Neural progenitor cell (in vitro differentiated cells): ENCODE measurements around the gene LRRC47. TPM values are rescaled to one million over a fixed set of nuclear protein-coding genes. Genes with fewer than 3 reads are reported as not detected.

Experiments used
- DNase-seq: peaks from one replicate; pipeline ENCODE4 v3.0.0-alpha.2; 2016; ENCODE audit warnings: low spot score
- H2AFZ ChIP-seq: fragments of 200-600 bp; sonication (generic); replicated peaks from 2 replicates; pipeline ENCODE4 v1.6.1; 2016; ENCODE audit warnings: antibody characterized with exemption
- H3F3A ChIP-seq: fragments of 200-600 bp; sonication (generic); 2 replicates; pipeline ENCODE4 v1.6.1; 2016; ENCODE audit warnings: antibody characterized with exemption, low read depth
- H3K27ac ChIP-seq: fragments of 200-600 bp; sonication (generic); 2 replicates; pipeline ENCODE4 v1.5.1; 2016; ENCODE audit warnings: mild to moderate bottlenecking
- H3K27me3 ChIP-seq: fragments of 200-600 bp; sonication (generic); 2 replicates; pipeline ENCODE4 v1.6.1; 2016; ENCODE audit warnings: mild to moderate bottlenecking, moderate library complexity
- H3K36me3 ChIP-seq: fragments of 200-600 bp; sonication (generic); 2 replicates; pipeline ENCODE4 v1.5.1; 2016
- H3K4me1 ChIP-seq: fragments of 200-600 bp; sonication (generic); 2 replicates; pipeline ENCODE4 v1.6.1; 2016; ENCODE audit warnings: mixed run types
- H3K4me2 ChIP-seq: fragments of 200-600 bp; sonication (generic); 2 replicates; pipeline ENCODE4 v1.6.1; 2016
- H3K4me3 ChIP-seq: fragments of 200-600 bp; sonication (generic); 2 replicates; pipeline ENCODE4 v1.5.1; 2016
- H3K79me2 ChIP-seq: fragments of 200-600 bp; sonication (generic); 2 replicates; pipeline ENCODE4 v1.6.1; 2016; ENCODE audit warnings: low read depth
- H3K9ac ChIP-seq: fragments of 200-600 bp; sonication (generic); 2 replicates; pipeline ENCODE4 v1.6.1; 2016
- H3K9me3 ChIP-seq: fragments of 200-600 bp; sonication (generic); 2 replicates; pipeline ENCODE4 v1.5.1; 2016; ENCODE audit warnings: low read depth
- H4K20me1 ChIP-seq: fragments of 200-600 bp; sonication (generic); 2 replicates; pipeline ENCODE4 v1.6.1; 2016; ENCODE audit warnings: low read depth
- H3K27ac Mint-ChIP-seq: 3 replicates; pipeline ENCODE4 v1.8.0; 2021; ENCODE audit warnings: mixed read lengths
- H3K27me3 Mint-ChIP-seq: 2 replicates; pipeline ENCODE4 v1.8.0; 2022; ENCODE audit warnings: low read depth, mild to moderate bottlenecking, inconsistent platforms, moderate library complexity, mixed read lengths; ENCODE audit not compliant: insufficient read depth
- H3K36me3 Mint-ChIP-seq: 3 replicates; pipeline ENCODE4 v1.8.0; 2021; ENCODE audit warnings: mixed read lengths
- H3K4me1 Mint-ChIP-seq: 3 replicates; pipeline ENCODE4 v1.8.0; 2021; ENCODE audit warnings: mixed read lengths
- H3K4me3 Mint-ChIP-seq: 3 replicates; pipeline ENCODE4 v1.8.0; 2021; ENCODE audit warnings: mild to moderate bottlenecking, moderate library complexity, mixed read lengths
- H3K9me3 Mint-ChIP-seq: 3 replicates; pipeline ENCODE4 v1.8.0; 2020; ENCODE audit warnings: mixed read lengths
- EZH2 ChIP-seq: fragments of 200-600 bp; sonication (generic); IDR thresholded peaks from 2 replicates; pipeline ENCODE4 v1.6.1; 2017; ENCODE audit warnings: antibody characterized with exemption, mild to moderate bottlenecking, moderate library complexity
- EZH2phosphoT487 ChIP-seq: fragments of 200-600 bp; sonication (generic); IDR thresholded peaks from 2 replicates; pipeline ENCODE4 v1.6.1; 2017; ENCODE audit warnings: antibody characterized with exemption
- total RNA-seq: library from RNA; depleted of rRNA; stranded (reverse); fragments of >200 nt; gene quantifications from 2 replicates; pipeline ENCODE4 v1.2.3, GENCODE V29; 2015; ENCODE audit warnings: low replicate concordance
- TF ChIP-seq, protein P1 (sequence below): fragments of 200-600 bp; sonication (generic); IDR thresholded peaks from 2 replicates; pipeline ENCODE4 v1.5.1; 2017; ENCODE audit warnings: antibody characterized with exemption, mild to moderate bottlenecking

Gene LRRC47
- total RNA-seq, 1 donor from 2014 or later: 51.0 TPM

DNA sequence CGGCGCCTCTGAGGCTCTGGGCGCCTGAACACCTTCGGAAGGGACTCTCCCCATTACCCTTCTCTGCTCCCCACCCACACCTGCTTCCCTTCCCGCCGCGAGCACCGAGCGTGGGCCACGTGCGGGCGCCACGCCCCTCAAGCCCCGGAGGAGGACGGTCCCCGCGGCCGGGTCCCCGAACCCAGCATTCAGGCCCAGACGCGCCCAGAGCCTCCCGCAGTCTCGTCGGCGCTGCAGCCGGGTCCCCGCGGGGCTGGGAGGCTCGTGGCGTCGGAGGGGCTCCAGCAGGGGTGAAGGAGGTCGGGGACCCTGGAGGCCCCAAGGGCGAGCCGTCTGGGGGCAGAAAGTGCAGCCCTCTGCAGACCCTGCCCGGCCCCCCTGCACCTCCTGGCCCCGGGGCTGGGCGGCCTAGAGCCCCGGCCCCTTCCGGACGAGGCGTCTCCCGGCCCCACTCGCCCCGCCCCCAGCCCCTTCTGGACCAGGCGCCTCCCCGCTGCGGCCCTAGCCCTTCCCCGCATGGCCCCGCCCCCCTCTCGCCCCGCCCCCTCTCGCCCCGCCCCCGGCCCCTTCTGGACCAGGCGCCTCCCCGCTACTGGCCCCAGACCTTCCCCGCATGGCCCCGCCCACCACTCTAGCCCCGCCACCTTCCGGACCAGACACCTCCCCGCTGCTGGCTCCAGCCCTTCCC, 24.1 kb downstream of the LRRC47 start:
- Mint-ChIP-seq H3K27ac (no peak overlapping the region), H3K4me1 (peaks cover 29% of the 10 kb centered on the region), H3K9me3 (peaks cover 5% of the 10 kb centered on the region), H3K4me3 (peak overlapping the region; percentile 76), H3K36me3 (no peaks in the 10 kb centered on the region), H3K27me3 (peaks cover 11% of the 10 kb centered on the region)
- Histone ChIP-seq H3K27me3 (peaks cover 23% of the 10 kb centered on the region), H3K36me3 (no peaks in the 10 kb centered on the region), H2AFZ (peak overlapping the region; percentile 83), H3K79me2 (no peaks in the 10 kb centered on the region), H3K9ac (no peak overlapping the region), H3K4me2 (peak overlapping the region; percentile 89), H3F3A (peaks cover 5% of the 10 kb centered on the region), H3K4me3 (peak overlapping the region; percentile 69), H3K9me3 (no peaks in the 10 kb centered on the region), H4K20me1 (peaks cover 4% of the 10 kb centered on the region), H3K4me1 (peaks cover 14% of the 10 kb centered on the region), H3K27ac (no peak overlapping the region)
- peak; percentile 97 for DNase-seq
- TF ChIP-seq EZH2 (peak; percentile 31), EZH2phosphoT487 (no peak)
- TF ChIP-seq, protein P1, sequence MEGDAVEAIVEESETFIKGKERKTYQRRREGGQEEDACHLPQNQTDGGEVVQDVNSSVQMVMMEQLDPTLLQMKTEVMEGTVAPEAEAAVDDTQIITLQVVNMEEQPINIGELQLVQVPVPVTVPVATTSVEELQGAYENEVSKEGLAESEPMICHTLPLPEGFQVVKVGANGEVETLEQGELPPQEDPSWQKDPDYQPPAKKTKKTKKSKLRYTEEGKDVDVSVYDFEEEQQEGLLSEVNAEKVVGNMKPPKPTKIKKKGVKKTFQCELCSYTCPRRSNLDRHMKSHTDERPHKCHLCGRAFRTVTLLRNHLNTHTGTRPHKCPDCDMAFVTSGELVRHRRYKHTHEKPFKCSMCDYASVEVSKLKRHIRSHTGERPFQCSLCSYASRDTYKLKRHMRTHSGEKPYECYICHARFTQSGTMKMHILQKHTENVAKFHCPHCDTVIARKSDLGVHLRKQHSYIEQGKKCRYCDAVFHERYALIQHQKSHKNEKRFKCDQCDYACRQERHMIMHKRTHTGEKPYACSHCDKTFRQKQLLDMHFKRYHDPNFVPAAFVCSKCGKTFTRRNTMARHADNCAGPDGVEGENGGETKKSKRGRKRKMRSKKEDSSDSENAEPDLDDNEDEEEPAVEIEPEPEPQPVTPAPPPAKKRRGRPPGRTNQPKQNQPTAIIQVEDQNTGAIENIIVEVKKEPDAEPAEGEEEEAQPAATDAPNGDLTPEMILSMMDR: no peak

DNA sequence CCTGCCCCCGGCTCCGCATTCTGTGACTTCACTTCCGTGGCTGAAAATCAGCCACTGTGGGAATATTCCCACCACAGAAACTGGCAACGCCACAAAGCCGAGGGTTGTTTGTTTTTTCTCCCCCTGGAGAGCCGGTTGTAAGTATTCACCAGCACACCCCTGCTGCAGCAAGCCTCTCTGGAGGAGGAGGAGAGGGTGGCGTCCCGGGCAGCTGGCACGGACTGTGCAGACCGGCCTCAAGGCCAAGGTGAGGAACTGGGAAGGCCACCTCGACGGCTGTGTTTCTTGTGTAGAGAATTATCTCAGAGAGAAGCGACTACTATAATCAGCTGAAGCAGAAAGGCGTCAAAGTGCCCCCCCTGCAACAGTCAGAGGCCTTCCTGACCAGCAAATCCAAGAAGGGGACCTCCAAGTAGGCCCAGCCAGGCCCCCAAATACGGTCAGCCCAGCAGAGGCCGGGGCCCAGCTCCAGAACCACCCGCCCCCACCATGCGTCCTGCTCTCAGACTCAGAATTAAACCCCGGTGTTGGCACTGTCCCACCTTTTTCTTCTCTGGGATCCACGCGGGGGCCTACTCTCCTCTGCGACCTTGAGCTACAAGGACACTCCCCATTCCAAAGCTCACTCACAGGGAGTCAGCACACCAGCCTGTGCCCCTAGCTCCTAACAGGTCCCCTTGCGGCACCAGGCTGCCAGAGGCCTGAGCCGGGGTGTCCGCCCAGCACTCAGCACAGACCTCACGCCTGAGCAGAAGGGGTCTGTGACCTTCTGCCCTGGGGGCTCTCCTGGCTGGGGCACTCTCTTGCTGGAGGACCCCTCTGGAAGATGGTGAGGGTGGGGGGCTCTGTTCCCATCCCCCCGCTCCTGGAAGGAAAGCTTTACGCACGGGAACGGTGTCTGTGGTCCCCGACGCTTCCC, 24.9 kb downstream of the LRRC47 start:
- Histone ChIP-seq H3K36me3 (no peaks in the 10 kb centered on the region), H2AFZ (peak overlapping the region; percentile 83), H3K27me3 (peaks cover 23% of the 10 kb centered on the region), H3K4me3 (peak overlapping the region; percentile 69), H3K4me2 (peak overlapping the region; percentile 89), H3K27ac (no peak overlapping the region), H3K9me3 (no peaks in the 10 kb centered on the region), H3K79me2 (no peaks in the 10 kb centered on the region), H3K4me1 (peaks cover 14% of the 10 kb centered on the region), H3K9ac (no peak overlapping the region), H3F3A (peaks cover 5% of the 10 kb centered on the region), H4K20me1 (peaks cover 4% of the 10 kb centered on the region)
- peak; percentile 36 for DNase-seq
- Mint-ChIP-seq H3K36me3 (no peaks in the 10 kb centered on the region), H3K27me3 (peaks cover 10% of the 10 kb centered on the region), H3K27ac (no peak overlapping the region), H3K9me3 (peaks cover 5% of the 10 kb centered on the region), H3K4me1 (peaks cover 29% of the 10 kb centered on the region), H3K4me3 (peak overlapping the region; percentile 77)
- TF ChIP-seq EZH2 (no peak), EZH2phosphoT487 (no peak)
- TF ChIP-seq, protein P1: no peak

GRCh38 chr1:3770047-3770765, 26.1 kb downstream of the LRRC47 start:
- Mint-ChIP-seq H3K4me3 (peak overlapping the region; percentile 77), H3K36me3 (no peaks in the 10 kb centered on the region), H3K27ac (no peak overlapping the region), H3K27me3 (peaks cover 10% of the 10 kb centered on the region), H3K9me3 (peaks cover 13% of the 10 kb centered on the region), H3K4me1 (peaks cover 22% of the 10 kb centered on the region)
- Histone ChIP-seq H3K4me3 (no peak overlapping the region), H3K27me3 (peaks cover 26% of the 10 kb centered on the region), H3K4me1 (peaks cover 7% of the 10 kb centered on the region), H4K20me1 (peaks cover 4% of the 10 kb centered on the region), H3F3A (peaks cover 5% of the 10 kb centered on the region), H3K9ac (no peak overlapping the region), H2AFZ (no peak overlapping the region), H3K79me2 (no peaks in the 10 kb centered on the region), H3K4me2 (no peak overlapping the region), H3K27ac (no peak overlapping the region), H3K9me3 (no peaks in the 10 kb centered on the region), H3K36me3 (no peaks in the 10 kb centered on the region)
- no peak for TF ChIP-seq EZH2phosphoT487
- TF ChIP-seq, protein P1: no peak
- DNase-seq: no peak
